ENCODE data around the gene HMCES. TPM values are rescaled to one million over a fixed set of nuclear protein-coding genes. Genes with fewer than 3 reads are reported as not detected.

HMCES gene
- 19.6 and 27.1 TPM in 2 replicates for total RNA-seq

DNA sequence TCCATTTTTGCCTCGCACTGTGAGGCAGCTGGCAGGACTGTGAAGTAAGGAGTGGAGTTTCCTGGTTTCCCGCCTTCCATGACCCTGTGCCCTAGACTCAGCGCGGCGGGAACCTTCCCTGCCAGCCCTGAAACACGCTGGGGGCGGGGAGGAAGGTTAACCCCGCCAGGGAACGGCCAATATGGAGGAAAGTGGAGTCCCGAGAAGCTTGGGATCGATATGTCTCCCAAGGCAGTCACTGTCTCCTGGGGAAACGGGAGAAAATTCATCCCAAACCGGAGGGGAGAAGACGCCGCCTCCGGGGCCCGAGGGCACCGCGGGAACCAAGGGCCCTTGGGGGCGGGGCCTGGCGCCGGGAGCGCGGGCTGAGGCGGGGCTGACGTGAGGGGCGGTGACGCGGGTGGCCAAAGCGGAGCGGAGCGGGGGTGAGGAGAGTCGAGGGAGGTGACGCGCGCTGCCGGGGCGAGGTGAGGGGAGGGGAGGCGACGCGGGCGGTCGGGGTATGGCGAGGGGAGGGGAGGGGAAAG is at the start of gene HMCES:
HMCES (plus strand) TSS at position 432 of the 527 bp plus-strand sequence. CDS start 863 bp downstream, outside the sequence.

GRCh38 chr3:129249284-129250065 is 29.2 kb upstream of the HMCES start, which contains the start of gene COPG1:
Gene COPG1, plus strand, starts transcription at chr3:129249606. Its CDS starts 104 bp downstream, at chr3:129249710.

Small RNA genes within 50 kb of the gene (small RNA-seq; reads per million reads assigned to genes)
- gene MIR6826 = 0.37 reads per million, percentile 15 among the genes with 10 or more reads in this experiment

Other genes with a start within 250 kb of the HMCES start
- not detected in 2 replicates for gene GP9, start 218.1 kb upstream of the HMCES start, total RNA-seq
- gene RAB43, start 157.1 kb upstream of the HMCES start, total RNA-seq = 16.1 and 22.0 TPM in 2 replicates
- 18.1 and 27.5 TPM in 2 replicates for gene ISY1, start 117.8 kb upstream of the HMCES start, total RNA-seq
- gene CNBP, start 95.0 kb upstream of the HMCES start, total RNA-seq = 319 and 336 TPM in 2 replicates
- 340 and 452 TPM in 2 replicates for gene COPG1, start 29.3 kb upstream of the HMCES start, total RNA-seq
- under 0.01 TPM in 1 of 2 replicates, not detected in the other for gene EFCAB12, start 149.8 kb downstream of the HMCES start, total RNA-seq
- 16.8 and 22.4 TPM in 2 replicates for gene MBD4, start 161.1 kb downstream of the HMCES start, total RNA-seq
- 21.4 and 48.7 TPM in 2 replicates for gene IFT122, start 161.4 kb downstream of the HMCES start, total RNA-seq
- not detected in 2 replicates for gene RHO, start 249.8 kb downstream of the HMCES start, total RNA-seq

All from placental epithelial cell (primary cell).